AG10803 (cell line): Measurements from ENCODE around the gene RUNDC3A.
A peak's percentile ranks its signal among the peaks of the same experiment; 100 is the strongest.

Experiments
- DNase-seq: peaks from one replicate; pipeline ENCODE4 v3.0.0; 2010; ENCODE audit warnings: low read depth
- H3K4me3 ChIP-seq: 2 replicates; pipeline ENCODE4 v1.5.1; 2011; ENCODE audit warnings: mild to moderate bottlenecking, low read length, control low read depth
- CTCF ChIP-seq: conservative IDR thresholded peaks from 2 replicates; pipeline ENCODE4 v1.5.1; 2011; ENCODE audit warnings: mild to moderate bottlenecking, low read length, control low read depth, inconsistent platforms

RUNDC3A gene

GRCh38 chr17:44307387-44308186, 814 bp upstream of the RUNDC3A start:
- peak overlapping the region; percentile 55 for H3K4me3 ChIP-seq
- TF ChIP-seq CTCF, result no peak

GRCh38 chr17:44308865-44309264, 464 bp downstream of the RUNDC3A start:
- H3K4me3 ChIP-seq, result no peak overlapping the region
- no peak for DNase-seq
- no peak for TF ChIP-seq CTCF

More at GRCh38 chr17:44307387-44308186, 814 bp upstream of the RUNDC3A start:
- peak; percentile 34 for DNase-seq

- no peak overlapping the region for H3K4me3 ChIP-seq
- no peak for DNase-seq
- TF ChIP-seq CTCF, result no peak
These were observed 1.1 kb downstream of the RUNDC3A start for GRCh38 chr17:44309472-44309871.

GRCh38 chr17:44310188-44310587, 1.8 kb downstream of the RUNDC3A start:
- DNase-seq, result no peak
- no peak for TF ChIP-seq CTCF
- no peak overlapping the region for H3K4me3 ChIP-seq

DNA sequence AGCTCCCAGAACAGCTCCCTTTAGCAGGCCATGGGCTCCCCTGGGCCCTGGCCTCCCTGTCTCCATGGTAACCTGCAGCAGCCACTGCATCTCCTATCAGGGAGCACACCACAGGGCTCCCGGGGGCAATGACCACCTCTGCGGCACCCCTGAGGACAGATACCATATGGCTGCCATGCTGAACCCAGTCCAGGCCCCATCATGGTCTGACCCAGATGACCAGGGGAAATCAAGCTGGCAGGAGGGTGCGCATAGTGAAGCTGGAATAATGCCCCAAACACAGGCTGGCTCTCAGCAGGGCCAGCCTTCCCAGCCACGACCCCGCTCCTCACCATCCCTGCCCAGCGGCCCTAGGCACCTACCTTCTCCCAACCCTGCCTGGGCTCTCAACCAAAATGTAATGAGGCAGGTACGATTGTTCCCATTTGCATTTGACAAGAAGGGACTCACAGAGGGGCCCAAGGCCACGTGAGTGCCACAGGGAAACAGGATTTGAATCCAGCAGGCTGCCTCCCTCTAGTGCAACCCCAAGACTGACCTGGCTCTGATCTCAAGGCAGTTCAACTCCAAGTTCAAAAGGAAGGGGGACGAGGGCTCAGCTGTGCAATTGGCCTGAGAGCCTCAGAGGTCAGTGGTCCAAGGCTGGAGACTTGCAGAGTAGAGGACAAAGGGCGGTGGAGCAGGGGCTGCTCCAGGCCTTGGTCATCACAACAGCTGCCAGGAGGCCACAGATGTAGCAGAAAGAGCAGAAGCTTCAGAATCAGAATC, 2.4 kb downstream of the RUNDC3A start:
- no peak for DNase-seq
- H3K4me3 ChIP-seq, result no peak overlapping the region
- no peak for TF ChIP-seq CTCF

DNA sequence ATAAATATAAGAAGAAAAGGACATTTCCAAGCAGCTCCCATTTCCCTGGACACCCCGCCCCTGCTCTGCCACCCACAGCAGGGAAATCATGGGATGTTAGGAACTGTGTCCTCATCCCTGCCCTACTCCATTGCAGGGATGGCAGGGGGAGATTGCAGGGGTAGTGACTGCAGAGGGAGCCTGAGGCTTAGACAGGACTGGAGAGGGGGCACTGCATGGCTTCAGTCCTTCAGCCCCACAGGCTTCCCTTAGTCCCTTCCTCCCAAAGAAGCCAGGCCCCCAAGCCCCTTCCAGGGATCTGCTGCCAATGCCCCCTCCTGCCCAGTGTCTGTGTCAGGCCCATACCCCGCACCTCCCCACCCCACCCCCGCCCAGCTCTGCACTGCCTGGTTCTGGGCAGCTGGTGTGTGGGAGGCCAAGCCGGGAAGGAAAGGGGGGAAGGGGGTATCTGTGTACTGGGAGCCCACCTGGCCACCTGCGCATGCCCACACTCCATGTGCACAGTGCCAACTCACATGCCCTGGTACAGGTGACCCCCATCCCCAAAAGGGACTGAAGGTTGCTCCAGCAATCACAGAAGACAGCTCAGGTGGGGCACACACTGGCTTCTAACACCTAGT, 3.3 kb downstream of the RUNDC3A start:
- H3K4me3 ChIP-seq, result no peak overlapping the region
- no peak for DNase-seq
- TF ChIP-seq CTCF, result no peak
